Pancreas (tissue), 10 donors: ENCODE results near the gene TMEM54. TPM values are rescaled to one million over a fixed set of nuclear protein-coding genes. Genes with fewer than 3 reads are reported as not detected.

Source experiments
- ATAC-seq, 4 donors: fragments of 200-7000 bp; cut with Tn5 transposase; one replicate each; pipeline versions ENCODE4 v1.8.0 to v1.9.1; 2020; ENCODE audit warnings: mild to moderate bottlenecking in 4 of 4, moderate library complexity in 4 of 4
- DNase-seq, 6 donors: peaks; one replicate each; pipeline ENCODE4 v3.0.0-alpha.2; 2020
- FAIRE-seq: peaks from 2 replicates; lab custom pipeline; 2012; peaks lifted over from hg19 to GRCh38; lab: Jason Lieb, UNC
- H3K27ac ChIP-seq, 4 donors: fragments of 200-600 bp; sonication (generic); 1 replicate in 3 of 4; 2 replicates in 1 of 4; pipeline versions ENCODE4 v1.5.0 to v1.8.0; 2020
- H3K27me3 ChIP-seq, 4 donors: fragments of 200-600 bp; one replicate each; pipeline ENCODE4 v1.8.0; 2021
- H3K36me3 ChIP-seq, 3 donors: fragments of 200-600 bp; sonication (generic) in 1 of 3; one replicate each; pipeline versions ENCODE4 v1.5.0 to v1.8.0; 2020 to 2021
- H3K4me1 ChIP-seq, 3 donors: fragments of 200-600 bp; one replicate each; pipeline ENCODE4 v1.8.0; 2021
- H3K4me3 ChIP-seq, 4 donors: fragments of 200-600 bp; sonication (generic) in 2 of 4; one replicate each; pipeline versions ENCODE4 v1.5.0 to v1.8.0; 2020 to 2021
- H3K9me3 ChIP-seq, 4 donors: fragments of 200-600 bp; one replicate each; pipeline ENCODE4 v1.8.0; 2021
- CTCF ChIP-seq, 4 donors: fragments of 200-600 bp; sonication (generic) in 3 of 4; IDR thresholded peaks; one replicate each; pipeline versions ENCODE4 v1.5.0 to v1.8.0; 2021; ENCODE audit warnings: antibody characterized with exemption in 4 of 4
- WGBS, 2 donors: extraction: QIAGEN DNeasy Blood & Tissue Kit; methylation state at CpG; one replicate each; pipeline ENCODE4 v1.1.7; 2013; 5-methylcytosine and 5-hydroxymethylcytosine counted together
- intact Hi-C, 3 donors: fragments of 100-400 bp; cut with DNase I; formaldehyde crosslinking; loops; one replicate each; pipeline versions ENCODE4 v1.11.1 to v1.14.2; 2022
- polyA plus RNA-seq, 2 donors: library from polyadenylated mRNA; stranded (reverse); fragments of 200-250 nt; gene quantifications; one replicate each; pipeline ENCODE4 v1.2.3, GENCODE V29; 2013
- total RNA-seq, 6 donors: library from RNA; stranded (reverse); fragmentation: NEBNext Ultra II Directional in 4 of 6; extraction: Animal tissue kit (Norgen Biotek cat#: 25700) in 4 of 6; gene quantifications; one replicate each; pipeline versions ENCODE4 v1.2.1 to v1.2.4, GENCODE V29; 2021 to 2023
- donor health status: healthy with polysubstance abuse.
- donor health status: DM: no; HTN: no; CAD: no; lungs with moderate emphysema.
- donor health status: DM: no; HTN: no; CAD: no.
- donor health status: control.
- donor health status: control.
- donor health status: Bipolar disorder and iron deficiency.
- donor health status: DM: yes; HTN: yes; CAD: no.
- donor health status: DM: no; HTN: no; CAD: no.
- donor health status: DM: no; HTN: no; CAD: no.
- donor health status: DM: yes; HTN: yes; CAD: no.

TMEM54 gene
- total and polyA plus RNA-seq, 8 donors = 11.9 to 39.5 (median 23.6) TPM

GRCh38 chr1:32858791-32859190, 42.4 kb downstream of the TMEM54 start:
- Histone ChIP-seq H3K27ac (no peak overlapping the region), H3K4me1 (no peaks in the 10 kb centered on the region), H3K27me3 (no peaks in the 10 kb centered on the region), H3K36me3 (peaks cover 0 to 9% (median 0%) of the 10 kb centered on the region in 3 donors), H3K9me3 (no peaks in the 10 kb centered on the region), H3K4me3 (no peak overlapping the region)
- intact Hi-C loops = no loop called here
- FAIRE-seq (no peak), ATAC-seq (no peak), DNase-seq (no peak)
- no peak for TF ChIP-seq CTCF (IDR thresholded peaks at IDR 0.05)
- WGBS, 2 donors = 91 to 92% methylated on average over 7 of the region's 7 CpGs

GRCh38 chr1:32858136-32858535, 43.1 kb downstream of the TMEM54 start:
- DNase-seq (no peak), FAIRE-seq (no peak), ATAC-seq (no peak)
- intact Hi-C loops = no loop called here
- Histone ChIP-seq H3K4me1 (no peaks in the 10 kb centered on the region), H3K27ac (no peak overlapping the region), H3K27me3 (no peaks in the 10 kb centered on the region), H3K36me3 (peaks cover 0 to 9% (median 0%) of the 10 kb centered on the region in 3 donors), H3K4me3 (no peak overlapping the region), H3K9me3 (no peaks in the 10 kb centered on the region)
- WGBS, 2 donors = 95 to 98% methylated on average over 2 of the region's 2 CpGs
- no peak for TF ChIP-seq CTCF (IDR thresholded peaks at IDR 0.05)

GRCh38 chr1:32855861-32856617, 45.1 kb downstream of the TMEM54 start:
- H3K36me3 ChIP-seq = peaks cover 0 to 9% (median 0%) of the 10 kb centered on the region in 3 donors
- intact Hi-C loops = no loop called here
- no peaks in the 10 kb centered on the region for H3K27me3 ChIP-seq
- FAIRE-seq (no peak), DNase-seq (no peak), ATAC-seq (no peak)
- WGBS, 2 donors = 92 to 94% methylated on average over 13 of the region's 13 CpGs
- H3K4me1 ChIP-seq = no peaks in the 10 kb centered on the region
- no peak overlapping the region for H3K27ac ChIP-seq
- TF ChIP-seq CTCF (IDR thresholded peaks at IDR 0.05) = no peak
- no peak overlapping the region for H3K4me3 ChIP-seq
- no peaks in the 10 kb centered on the region for H3K9me3 ChIP-seq

GRCh38 chr1:32848354-32849063, 52.7 kb downstream of the TMEM54 start:
- FAIRE-seq = no peak
- no peak overlapping the region for H3K27ac ChIP-seq
- 41 to 43% methylated on average over 2 of the region's 2 CpGs for WGBS, 2 donors
- H3K4me1 ChIP-seq = no peaks in the 10 kb centered on the region
- no peak for TF ChIP-seq CTCF (IDR thresholded peaks at IDR 0.05)
- peak in 1 of 4 donors; percentile 53 for ATAC-seq
- intact Hi-C loops = no loop called here
- no peaks in the 10 kb centered on the region for H3K36me3 ChIP-seq
- DNase-seq = no peak
- H3K9me3 ChIP-seq = no peaks in the 10 kb centered on the region
- H3K27me3 ChIP-seq = no peaks in the 10 kb centered on the region
- no peak overlapping the region for H3K4me3 ChIP-seq

Other genes with a start within 250 kb of the TMEM54 start
- 1 to 10 TPM in 3 of 6 donors, under 1 TPM in 3; 0.28 to 1.3 (median 0.80) TPM for gene SYNC, start 198.6 kb downstream of the TMEM54 start, total RNA-seq
- gene SYNC, start 198.6 kb downstream of the TMEM54 start, polyA plus RNA-seq = under 1 TPM; 0.52 to 0.91 TPM
- gene YARS1, start 84.0 kb downstream of the TMEM54 start, total RNA-seq = 100 to 1,000 TPM in 1 of 6 donors, 10 to 100 TPM in 5; 32.9 to 135 (median 38.3) TPM
- gene YARS1, start 84.0 kb downstream of the TMEM54 start, polyA plus RNA-seq = 10 to 100 TPM; 25.1 to 30.4 TPM
- gene S100PBP, start 83.7 kb downstream of the TMEM54 start, total RNA-seq = 10 to 100 TPM in 3 of 6 donors, 1 to 10 TPM in 3; 7.6 to 20.2 (median 10.3) TPM
- 10 to 100 TPM; 12.4 to 13.5 TPM for gene S100PBP, start 83.7 kb downstream of the TMEM54 start, polyA plus RNA-seq
- under 1 TPM; 0.28 to 0.89 (median 0.59) TPM for gene FNDC5, start 30.5 kb downstream of the TMEM54 start, total RNA-seq
- 1 to 10 TPM; 1.8 to 3.1 TPM for gene FNDC5, start 30.5 kb downstream of the TMEM54 start, polyA plus RNA-seq
- gene HPCA, start 14.9 kb downstream of the TMEM54 start, total RNA-seq = under 1 TPM in 5 of 6 donors, not detected in 1; 0.16 to 0.49 (median 0.47) TPM
- 1 to 10 TPM; 1.1 to 5.2 TPM for gene HPCA, start 14.9 kb downstream of the TMEM54 start, polyA plus RNA-seq
- 10 to 100 TPM in 2 of 6 donors, 1 to 10 TPM in 4; 5.4 to 16.3 (median 8.0) TPM for gene RNF19B, start 63.4 kb upstream of the TMEM54 start, total RNA-seq
- gene RNF19B, start 63.4 kb upstream of the TMEM54 start, polyA plus RNA-seq = 1 to 10 TPM; 2.3 to 8.1 TPM
- 10 to 100 TPM; 42.6 to 78.7 (median 61.4) TPM for gene AK2, start 135.5 kb upstream of the TMEM54 start, total RNA-seq
- gene AK2, start 135.5 kb upstream of the TMEM54 start, polyA plus RNA-seq = 10 to 100 TPM; 40.5 to 64.4 TPM
- 1 to 10 TPM; 1.2 to 3.8 (median 2.1) TPM for gene AZIN2, start 179.8 kb upstream of the TMEM54 start, total RNA-seq
- gene AZIN2, start 179.8 kb upstream of the TMEM54 start, polyA plus RNA-seq = 1 to 10 TPM; 2.4 to 5.0 TPM